Transverse colon (tissue), 4 donors: Measurements from ENCODE around the gene SUN1. TPM values are rescaled to one million over a fixed set of nuclear protein-coding genes. Genes with fewer than 3 reads are reported as not detected.

ENCODE experiments used
- DNase-seq: peaks from one replicate; pipeline ENCODE4 v3.0.0-alpha.2; 2019
- H3K27ac ChIP-seq, 4 donors: fragments of 200-600 bp; sonication (generic); 2 replicates each; pipeline ENCODE4 v1.5.1; 2016 to 2018; ENCODE audit warnings: inconsistent platforms in 4 of 4
- H3K27me3 ChIP-seq: fragments of 200-600 bp; sonication (generic); 2 replicates; pipeline ENCODE4 v1.5.1; 2017; ENCODE audit warnings: inconsistent platforms
- H3K36me3 ChIP-seq, 4 donors: fragments of 200-600 bp; sonication (generic); 2 replicates each; pipeline ENCODE4 v1.5.1; 2017 to 2019; ENCODE audit warnings: inconsistent platforms in 4 of 4
- H3K4me1 ChIP-seq, 4 donors: fragments of 200-600 bp; sonication (generic); 2 replicates each; pipeline ENCODE4 v1.5.1; 2017 to 2020; ENCODE audit warnings: inconsistent platforms in 4 of 4
- H3K4me3 ChIP-seq, 4 donors: fragments of 200-600 bp; sonication (generic); 1 replicate in 1 of 4; 2 replicates in 3 of 4; pipeline versions ENCODE4 v1.5.1 to v1.6.1; 2017 to 2019; ENCODE audit warnings: inconsistent platforms in 4 of 4
- H3K9me3 ChIP-seq, 2 donors: fragments of 200-600 bp; sonication (generic); 2 replicates each; pipeline ENCODE4 v1.5.1; 2017 to 2019; ENCODE audit warnings: inconsistent platforms in 2 of 2
- CTCF ChIP-seq, 5 experiments: fragments of 200-600 bp in 3 of 5; fragments of 450-650 bp in 2 of 5; sonication (generic) in 3 of 5; IDR thresholded peaks; 1 replicate in 2 of 5; 2 replicates in 3 of 5; pipeline ENCODE4 v1.5.1; 2016 to 2017; ENCODE audit warnings: antibody characterized with exemption in 5 of 5, inconsistent platforms in 3 of 5, mild to moderate bottlenecking in 2 of 5, moderate library complexity in 1 of 5
- EP300 ChIP-seq: sonication (generic); formaldehyde crosslinking; IDR thresholded peaks from one replicate; pipeline ENCODE4 v1.6.1; 2017; ENCODE audit warnings: antibody characterized with exemption, low read depth
- POLR2A ChIP-seq: fragments of 450-650 bp; IDR thresholded peaks from one replicate; pipeline ENCODE4 v1.6.1; 2016; ENCODE audit warnings: antibody characterized with exemption, mild to moderate bottlenecking, moderate library complexity
- POLR2AphosphoS5 ChIP-seq, 3 donors: sonication (generic); formaldehyde crosslinking; IDR thresholded peaks; one replicate each; pipeline ENCODE4 v1.6.1; 2016; ENCODE audit warnings: antibody characterized with exemption in 3 of 3
- WGBS, 2 donors: methylation state at CpG; one replicate each; pipeline ENCODE4 v1.1.5; 2018; ENCODE audit warnings: low coverage in 1 of 2; 5-methylcytosine and 5-hydroxymethylcytosine counted together
- in situ Hi-C, 4 donors: fragments of 200-750 bp; cut with MboI; loops; one replicate each; pipeline versions ENCODE4 v1.15.0 to v1.15.1; 2017; ENCODE audit warnings: low sequenced_read_pairs in 3 of 4, low pct_ligation_motif_present in 1 of 4, low pct_unique_long_range_greater_than_20kb in 1 of 4
- intact Hi-C: fragments of 100-400 bp; cut with DNase I; formaldehyde crosslinking; loops from one replicate; pipeline ENCODE4 v1.15.1; 2023; ENCODE audit warnings: low total_unique reads
- total RNA-seq, 4 donors: library from RNA; depleted of rRNA; stranded (reverse); fragments of >200 nt; gene quantifications; one replicate each; pipeline ENCODE4 v1.1.0, GENCODE V29; 2016

The SUN1 gene
- total RNA-seq, 4 donors from 2014 or later: 92.7 to 569 (median 162) TPM

GRCh38 chr7:856444-857095, 24.3 kb downstream of the SUN1 start:
- Histone ChIP-seq H3K9me3 (no peaks in the 10 kb centered on the region), H3K36me3 (peaks cover 0 to 81% (median 30%) of the 10 kb centered on the region in 4 donors), H3K4me1 (no peaks in the 10 kb centered on the region), H3K27me3 (no peaks in the 10 kb centered on the region), H3K4me3 (no peak overlapping the region), H3K27ac (no peak overlapping the region)
- intact Hi-C loops: no loop called here
- no peak for TF ChIP-seq EP300
- no peak for TF ChIP-seq POLR2A
- TF ChIP-seq POLR2AphosphoS5 (IDR thresholded peaks at IDR 0.05): no peak
- no peak for TF ChIP-seq CTCF (IDR thresholded peaks at IDR 0.05)
- in situ Hi-C loops: no loop called here
- WGBS, 2 donors: 93% methylated on average over 30 of the region's 30 CpGs; no CpG with 5 or more reads in 1 of the 2 donors
- DNase-seq: no peak

- in situ Hi-C loops: no loop called here
- TF ChIP-seq EP300: no peak
- no peak for TF ChIP-seq POLR2AphosphoS5 (IDR thresholded peaks at IDR 0.05)
- no peak for TF ChIP-seq POLR2A
- no peak for TF ChIP-seq CTCF (IDR thresholded peaks at IDR 0.05)
- H3K36me3 ChIP-seq: peaks cover 0 to 79% (median 36%) of the 10 kb centered on the region in 4 donors
- H3K9me3 ChIP-seq: no peaks in the 10 kb centered on the region
- WGBS, 2 donors: 80 to 82% methylated on average over 1 to 9 of the region's 9 CpGs
- H3K27ac ChIP-seq: no peak overlapping the region
- no peak overlapping the region for H3K4me3 ChIP-seq
- H3K4me1 ChIP-seq: no peaks in the 10 kb centered on the region
- DNase-seq: no peak
- no peaks in the 10 kb centered on the region for H3K27me3 ChIP-seq
- intact Hi-C loops: no loop called here
These were observed 25.4 kb downstream of the SUN1 start for GRCh38 chr7:857661-858060.

- no peak overlapping the region for H3K4me3 ChIP-seq
- no peaks in the 10 kb centered on the region for H3K27me3 ChIP-seq
- DNase-seq: no peak
- H3K9me3 ChIP-seq: no peaks in the 10 kb centered on the region
- WGBS, 2 donors: 79 to 85% methylated on average over 14 to 16 of the region's 16 CpGs
- H3K27ac ChIP-seq: no peak overlapping the region
- in situ Hi-C loops (loop anchor here in 2 of 4 donors (5.0 to 10.0 kb wide), 2 partner anchors 65 to 67 kb away; no protein-coding TSS in a partner anchor), intact Hi-C loops (no loop called here)
- H3K36me3 ChIP-seq: peaks cover 0 to 61% (median 28%) of the 10 kb centered on the region in 4 donors
- TF ChIP-seq POLR2A: no peak
- TF ChIP-seq CTCF (IDR thresholded peaks at IDR 0.05): no peak
- H3K4me1 ChIP-seq: no peaks in the 10 kb centered on the region
These were observed 27.2 kb downstream of the SUN1 start for GRCh38 chr7:859359-860030.

GRCh38 chr7:860149-860548, 27.9 kb downstream of the SUN1 start:
- Histone ChIP-seq H3K36me3 (peaks cover 0 to 54% (median 25%) of the 10 kb centered on the region in 4 donors), H3K27ac (no peak overlapping the region), H3K27me3 (no peaks in the 10 kb centered on the region), H3K9me3 (no peaks in the 10 kb centered on the region), H3K4me1 (no peaks in the 10 kb centered on the region), H3K4me3 (no peak overlapping the region)
- DNase-seq: no peak
- WGBS, 2 donors: 91 to 96% methylated on average over 4 to 21 of the region's 21 CpGs
- no peak for TF ChIP-seq POLR2A
- TF ChIP-seq POLR2AphosphoS5 (IDR thresholded peaks at IDR 0.05): no peak
- no peak for TF ChIP-seq CTCF (IDR thresholded peaks at IDR 0.05)
- TF ChIP-seq EP300: no peak
- intact Hi-C loops: no loop called here
- in situ Hi-C loops: loop anchor here in 2 of 4 donors (5.0 to 10.0 kb wide), 2 partner anchors 65 to 68 kb away; no protein-coding TSS in a partner anchor
